GM23338 (cell line): ENCODE measurements around the gene BICDL1. TPM values are rescaled to one million over a fixed set of nuclear protein-coding genes. Genes with fewer than 3 reads are reported as not detected.

Experiments used
- ATAC-seq: fragments of 200-7000 bp; cut with Tn5 transposase; 3 replicates; pipeline ENCODE4 v1.9.1; 2020
- DNase-seq: peaks from one replicate; pipeline ENCODE4 v3.0.0-alpha.2; 2015; ENCODE audit warnings: low spot score
- H2AFZ ChIP-seq: fragments of 200-600 bp; sonication (generic); 2 replicates; pipeline ENCODE4 v1.8.0; 2016; ENCODE audit warnings: antibody characterized with exemption, mild to moderate bottlenecking, moderate library complexity
- H3F3A ChIP-seq: fragments of 200-600 bp; sonication (generic); replicated peaks from 2 replicates; pipeline ENCODE4 v1.8.0; 2017; ENCODE audit warnings: antibody characterized with exemption, mixed run types, low read depth
- H3K27ac ChIP-seq: fragments of 200-600 bp; sonication (generic); 2 replicates; pipeline ENCODE4 v1.6.1; 2016; ENCODE audit warnings: low read depth
- H3K27me3 ChIP-seq: fragments of 200-600 bp; sonication (generic); 2 replicates; pipeline ENCODE4 v1.8.0; 2016; ENCODE audit warnings: mild to moderate bottlenecking, mixed run types, moderate library complexity; ENCODE audit not compliant: insufficient read depth
- H3K36me3 ChIP-seq: fragments of 200-600 bp; sonication (generic); 2 replicates; pipeline ENCODE4 v1.8.0; 2016; ENCODE audit warnings: mild to moderate bottlenecking; ENCODE audit not compliant: insufficient read depth
- H3K4me1 ChIP-seq: fragments of 200-600 bp; sonication (generic); 2 replicates; pipeline ENCODE4 v1.8.0; 2016; ENCODE audit warnings: mild to moderate bottlenecking, moderate library complexity; ENCODE audit not compliant: insufficient read depth
- H3K4me2 ChIP-seq: fragments of 200-600 bp; sonication (generic); 2 replicates; pipeline ENCODE4 v1.7.1; 2017; ENCODE audit warnings: mixed run types
- H3K4me3 ChIP-seq: fragments of 200-600 bp; sonication (generic); 2 replicates; pipeline ENCODE4 v1.6.1; 2016; ENCODE audit warnings: mixed run types
- H3K79me2 ChIP-seq: fragments of 200-600 bp; sonication (generic); replicated peaks from 2 replicates; pipeline ENCODE4 v1.8.0; 2017; ENCODE audit warnings: mild to moderate bottlenecking; ENCODE audit not compliant: insufficient read depth
- H3K9me2 ChIP-seq: fragments of 200-600 bp; sonication (generic); 2 replicates; pipeline ENCODE4 v1.8.0; 2017; ENCODE audit not compliant: insufficient read depth
- H4K20me1 ChIP-seq: fragments of 200-600 bp; sonication (generic); replicated peaks from 2 replicates; pipeline ENCODE4 v1.8.0; 2017; ENCODE audit warnings: mild to moderate bottlenecking; ENCODE audit not compliant: insufficient read depth
- H3K27ac Mint-ChIP-seq: 2 replicates; pipeline ENCODE4 v1.8.0; 2020; ENCODE audit warnings: inconsistent platforms, mild to moderate bottlenecking, moderate library complexity, mixed read lengths
- H3K27me3 Mint-ChIP-seq: 3 replicates; pipeline ENCODE4 v1.8.0; 2022; ENCODE audit warnings: low read depth, mild to moderate bottlenecking, moderate library complexity, mixed read lengths, inconsistent platforms; ENCODE audit not compliant: insufficient read depth, poor library complexity
- H3K36me3 Mint-ChIP-seq: 3 replicates; pipeline ENCODE4 v1.8.0; 2021; ENCODE audit warnings: low read depth, mild to moderate bottlenecking, inconsistent platforms, moderate library complexity, mixed read lengths
- H3K4me1 Mint-ChIP-seq: 3 replicates; pipeline ENCODE4 v1.8.0; 2020; ENCODE audit warnings: mild to moderate bottlenecking, inconsistent platforms, mixed read lengths
- H3K4me3 Mint-ChIP-seq: 3 replicates; pipeline ENCODE4 v1.8.0; 2021; ENCODE audit warnings: moderate library complexity, mild to moderate bottlenecking, inconsistent platforms, mixed read lengths
- H3K9me3 Mint-ChIP-seq: 3 replicates; pipeline ENCODE4 v1.8.0; 2020; ENCODE audit warnings: moderate library complexity, mild to moderate bottlenecking, inconsistent platforms, mixed read lengths
- CREB1 ChIP-seq: fragments of 250-450 bp; sonication (Bioruptor Pico); IDR thresholded peaks from 2 replicates; pipeline ENCODE4 v1.5.0; 2020; ENCODE audit warnings: low read depth, mild to moderate bottlenecking, moderate library complexity
- EZH2 ChIP-seq: fragments of 200-600 bp; sonication (generic); IDR thresholded peaks from one replicate; pipeline ENCODE4 v1.8.0; 2017; ENCODE audit warnings: antibody characterized with exemption, mild to moderate bottlenecking, low read depth; ENCODE audit not compliant: unreplicated experiment
- EZH2phosphoT487 ChIP-seq: fragments of 200-600 bp; sonication (generic); IDR thresholded peaks from one replicate; pipeline ENCODE4 v1.8.1; 2018; ENCODE audit warnings: antibody characterized with exemption; ENCODE audit not compliant: unreplicated experiment
- JUNB ChIP-seq: IDR thresholded peaks from one replicate; pipeline ENCODE4 v1.6.1; 2016; ENCODE audit warnings: antibody characterized with exemption; ENCODE audit not compliant: unreplicated experiment
- NANOG ChIP-seq: IDR thresholded peaks from 2 replicates; pipeline ENCODE4 v1.6.1; 2016; ENCODE audit warnings: antibody characterized with exemption, borderline replicate concordance
- POLR2AphosphoS5 ChIP-seq: IDR thresholded peaks from 2 replicates; pipeline ENCODE4 v1.6.1; 2016; ENCODE audit warnings: antibody characterized with exemption, low read depth
- STAT1 ChIP-seq: IDR thresholded peaks from one replicate; pipeline ENCODE4 v1.6.1; 2016; ENCODE audit warnings: antibody characterized with exemption; ENCODE audit not compliant: unreplicated experiment
- ZNF114 ChIP-seq: fragments of 250-450 bp; sonication (Bioruptor Pico); IDR thresholded peaks from 2 replicates; pipeline ENCODE4 v1.5.0; 2020; ENCODE audit warnings: mild to moderate bottlenecking, moderate library complexity
- polyA plus RNA-seq: library from polyadenylated mRNA; unstranded; fragments of >200 nt; fragmentation: Nextera tagmentation; extraction: Ambion mirVana; gene quantifications from 2 replicates; pipeline ENCODE4 v1.2.1, GENCODE V29; 2016
- total RNA-seq: library from RNA; depleted of rRNA; stranded (reverse); fragments of >200 nt; shearing (Covaris generic); gene quantifications from 2 replicates; pipeline ENCODE4 v1.2.3, GENCODE V29; 2014
- TF ChIP-seq, protein P1 (sequence below): IDR thresholded peaks from one replicate; pipeline ENCODE4 v1.6.1; 2018; ENCODE audit warnings: antibody characterized with exemption; ENCODE audit not compliant: unreplicated experiment
- TF ChIP-seq, protein P2 (sequence below): IDR thresholded peaks from 2 replicates; pipeline ENCODE4 v1.6.1; 2016; ENCODE audit warnings: antibody characterized with exemption
- TF ChIP-seq, protein P3 (sequence below), 2 experiments: fragments of 200-600 bp in 1 of 2; sonication (generic) in 1 of 2; conservative IDR thresholded peaks; 2 replicates each; pipeline versions ENCODE4 v1.5.1 to v1.6.1; 2016 to 2017; ENCODE audit warnings: antibody characterized with exemption in 2 of 2, low read depth in 2 of 2, mild to moderate bottlenecking in 2 of 2, moderate library complexity in 1 of 2
- TF ChIP-seq, protein P4 (sequence below): fragments of 250-450 bp; sonication (Bioruptor Pico); IDR thresholded peaks from 2 replicates; pipeline ENCODE4 v1.5.0; 2020; ENCODE audit warnings: mild to moderate bottlenecking, moderate library complexity

BICDL1 gene
- total and polyA plus RNA-seq, 2 experiments from 2014 or later = 14.0 to 25.7 TPM

DNA sequence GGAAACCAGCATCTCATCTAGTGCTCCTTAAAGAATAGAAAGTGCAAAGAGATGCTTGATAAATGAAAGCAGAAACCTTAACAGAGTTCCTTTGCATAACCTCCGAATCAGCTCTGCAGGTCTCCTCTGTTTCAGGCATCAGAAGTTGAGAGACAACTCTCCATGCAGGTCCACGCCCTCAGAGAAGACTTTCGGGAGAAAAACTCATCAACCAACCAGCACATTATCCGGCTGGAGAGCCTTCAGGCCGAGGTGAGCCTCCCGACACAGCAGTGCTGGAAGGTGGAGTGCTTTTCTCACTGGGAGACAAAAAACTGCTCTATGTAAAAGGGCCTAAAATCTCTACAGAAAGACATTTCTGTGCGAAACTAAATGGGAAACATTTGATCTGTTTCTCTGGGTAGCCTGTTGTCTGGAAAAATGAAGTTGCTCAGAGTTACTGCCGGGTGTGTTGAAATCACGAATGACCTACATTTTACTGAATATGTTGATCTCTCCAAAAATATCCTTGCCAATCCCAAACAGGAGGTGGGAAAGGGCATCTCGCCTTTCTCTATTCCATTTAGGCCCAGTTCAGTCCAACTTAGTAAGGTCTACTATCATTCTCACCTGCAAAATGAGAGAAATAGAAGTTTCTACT lies 72.7 kb downstream of the BICDL1 start:
- H3K4me2 ChIP-seq = no peak overlapping the region

More for the DNA sequence above, 72.7 kb downstream of the BICDL1 start:
- no peak for DNase-seq
- Mint-ChIP-seq H3K4me3 (no peak overlapping the region), H3K36me3 (no peaks in the 10 kb centered on the region), H3K27me3 (peaks cover 7% of the 10 kb centered on the region), H3K9me3 (no peaks in the 10 kb centered on the region), H3K4me1 (peaks cover 9% of the 10 kb centered on the region), H3K27ac (no peak overlapping the region)
- H3K4me3 ChIP-seq = no peak overlapping the region
- no peaks in the 10 kb centered on the region for H3K27me3 ChIP-seq
- H3K9me2 ChIP-seq = no peaks in the 10 kb centered on the region
- H4K20me1 ChIP-seq = no peaks in the 10 kb centered on the region; the same call in 1 of the 2 replicates
- ATAC-seq = no peak
- TF ChIP-seq EZH2 = no peak
- TF ChIP-seq JUNB = no peak
- TF ChIP-seq ZNF114 (CRISPR knock-in tag) = no peak
- no peak for TF ChIP-seq NANOG
- TF ChIP-seq, protein P1, sequence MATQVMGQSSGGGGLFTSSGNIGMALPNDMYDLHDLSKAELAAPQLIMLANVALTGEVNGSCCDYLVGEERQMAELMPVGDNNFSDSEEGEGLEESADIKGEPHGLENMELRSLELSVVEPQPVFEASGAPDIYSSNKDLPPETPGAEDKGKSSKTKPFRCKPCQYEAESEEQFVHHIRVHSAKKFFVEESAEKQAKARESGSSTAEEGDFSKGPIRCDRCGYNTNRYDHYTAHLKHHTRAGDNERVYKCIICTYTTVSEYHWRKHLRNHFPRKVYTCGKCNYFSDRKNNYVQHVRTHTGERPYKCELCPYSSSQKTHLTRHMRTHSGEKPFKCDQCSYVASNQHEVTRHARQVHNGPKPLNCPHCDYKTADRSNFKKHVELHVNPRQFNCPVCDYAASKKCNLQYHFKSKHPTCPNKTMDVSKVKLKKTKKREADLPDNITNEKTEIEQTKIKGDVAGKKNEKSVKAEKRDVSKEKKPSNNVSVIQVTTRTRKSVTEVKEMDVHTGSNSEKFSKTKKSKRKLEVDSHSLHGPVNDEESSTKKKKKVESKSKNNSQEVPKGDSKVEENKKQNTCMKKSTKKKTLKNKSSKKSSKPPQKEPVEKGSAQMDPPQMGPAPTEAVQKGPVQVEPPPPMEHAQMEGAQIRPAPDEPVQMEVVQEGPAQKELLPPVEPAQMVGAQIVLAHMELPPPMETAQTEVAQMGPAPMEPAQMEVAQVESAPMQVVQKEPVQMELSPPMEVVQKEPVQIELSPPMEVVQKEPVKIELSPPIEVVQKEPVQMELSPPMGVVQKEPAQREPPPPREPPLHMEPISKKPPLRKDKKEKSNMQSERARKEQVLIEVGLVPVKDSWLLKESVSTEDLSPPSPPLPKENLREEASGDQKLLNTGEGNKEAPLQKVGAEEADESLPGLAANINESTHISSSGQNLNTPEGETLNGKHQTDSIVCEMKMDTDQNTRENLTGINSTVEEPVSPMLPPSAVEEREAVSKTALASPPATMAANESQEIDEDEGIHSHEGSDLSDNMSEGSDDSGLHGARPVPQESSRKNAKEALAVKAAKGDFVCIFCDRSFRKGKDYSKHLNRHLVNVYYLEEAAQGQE = no peak
- TF ChIP-seq, protein P2, sequence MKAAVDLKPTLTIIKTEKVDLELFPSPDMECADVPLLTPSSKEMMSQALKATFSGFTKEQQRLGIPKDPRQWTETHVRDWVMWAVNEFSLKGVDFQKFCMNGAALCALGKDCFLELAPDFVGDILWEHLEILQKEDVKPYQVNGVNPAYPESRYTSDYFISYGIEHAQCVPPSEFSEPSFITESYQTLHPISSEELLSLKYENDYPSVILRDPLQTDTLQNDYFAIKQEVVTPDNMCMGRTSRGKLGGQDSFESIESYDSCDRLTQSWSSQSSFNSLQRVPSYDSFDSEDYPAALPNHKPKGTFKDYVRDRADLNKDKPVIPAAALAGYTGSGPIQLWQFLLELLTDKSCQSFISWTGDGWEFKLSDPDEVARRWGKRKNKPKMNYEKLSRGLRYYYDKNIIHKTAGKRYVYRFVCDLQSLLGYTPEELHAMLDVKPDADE = no peak
- TF ChIP-seq, protein P3, sequence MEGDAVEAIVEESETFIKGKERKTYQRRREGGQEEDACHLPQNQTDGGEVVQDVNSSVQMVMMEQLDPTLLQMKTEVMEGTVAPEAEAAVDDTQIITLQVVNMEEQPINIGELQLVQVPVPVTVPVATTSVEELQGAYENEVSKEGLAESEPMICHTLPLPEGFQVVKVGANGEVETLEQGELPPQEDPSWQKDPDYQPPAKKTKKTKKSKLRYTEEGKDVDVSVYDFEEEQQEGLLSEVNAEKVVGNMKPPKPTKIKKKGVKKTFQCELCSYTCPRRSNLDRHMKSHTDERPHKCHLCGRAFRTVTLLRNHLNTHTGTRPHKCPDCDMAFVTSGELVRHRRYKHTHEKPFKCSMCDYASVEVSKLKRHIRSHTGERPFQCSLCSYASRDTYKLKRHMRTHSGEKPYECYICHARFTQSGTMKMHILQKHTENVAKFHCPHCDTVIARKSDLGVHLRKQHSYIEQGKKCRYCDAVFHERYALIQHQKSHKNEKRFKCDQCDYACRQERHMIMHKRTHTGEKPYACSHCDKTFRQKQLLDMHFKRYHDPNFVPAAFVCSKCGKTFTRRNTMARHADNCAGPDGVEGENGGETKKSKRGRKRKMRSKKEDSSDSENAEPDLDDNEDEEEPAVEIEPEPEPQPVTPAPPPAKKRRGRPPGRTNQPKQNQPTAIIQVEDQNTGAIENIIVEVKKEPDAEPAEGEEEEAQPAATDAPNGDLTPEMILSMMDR (conservative IDR thresholded peaks at IDR 0.05; ENCODE audit: low read depth in 2 of 2) = no peak
- no peak for TF ChIP-seq POLR2AphosphoS5
- TF ChIP-seq CREB1 = no peak
- TF ChIP-seq EZH2phosphoT487 = no peak
- TF ChIP-seq, protein P4, sequence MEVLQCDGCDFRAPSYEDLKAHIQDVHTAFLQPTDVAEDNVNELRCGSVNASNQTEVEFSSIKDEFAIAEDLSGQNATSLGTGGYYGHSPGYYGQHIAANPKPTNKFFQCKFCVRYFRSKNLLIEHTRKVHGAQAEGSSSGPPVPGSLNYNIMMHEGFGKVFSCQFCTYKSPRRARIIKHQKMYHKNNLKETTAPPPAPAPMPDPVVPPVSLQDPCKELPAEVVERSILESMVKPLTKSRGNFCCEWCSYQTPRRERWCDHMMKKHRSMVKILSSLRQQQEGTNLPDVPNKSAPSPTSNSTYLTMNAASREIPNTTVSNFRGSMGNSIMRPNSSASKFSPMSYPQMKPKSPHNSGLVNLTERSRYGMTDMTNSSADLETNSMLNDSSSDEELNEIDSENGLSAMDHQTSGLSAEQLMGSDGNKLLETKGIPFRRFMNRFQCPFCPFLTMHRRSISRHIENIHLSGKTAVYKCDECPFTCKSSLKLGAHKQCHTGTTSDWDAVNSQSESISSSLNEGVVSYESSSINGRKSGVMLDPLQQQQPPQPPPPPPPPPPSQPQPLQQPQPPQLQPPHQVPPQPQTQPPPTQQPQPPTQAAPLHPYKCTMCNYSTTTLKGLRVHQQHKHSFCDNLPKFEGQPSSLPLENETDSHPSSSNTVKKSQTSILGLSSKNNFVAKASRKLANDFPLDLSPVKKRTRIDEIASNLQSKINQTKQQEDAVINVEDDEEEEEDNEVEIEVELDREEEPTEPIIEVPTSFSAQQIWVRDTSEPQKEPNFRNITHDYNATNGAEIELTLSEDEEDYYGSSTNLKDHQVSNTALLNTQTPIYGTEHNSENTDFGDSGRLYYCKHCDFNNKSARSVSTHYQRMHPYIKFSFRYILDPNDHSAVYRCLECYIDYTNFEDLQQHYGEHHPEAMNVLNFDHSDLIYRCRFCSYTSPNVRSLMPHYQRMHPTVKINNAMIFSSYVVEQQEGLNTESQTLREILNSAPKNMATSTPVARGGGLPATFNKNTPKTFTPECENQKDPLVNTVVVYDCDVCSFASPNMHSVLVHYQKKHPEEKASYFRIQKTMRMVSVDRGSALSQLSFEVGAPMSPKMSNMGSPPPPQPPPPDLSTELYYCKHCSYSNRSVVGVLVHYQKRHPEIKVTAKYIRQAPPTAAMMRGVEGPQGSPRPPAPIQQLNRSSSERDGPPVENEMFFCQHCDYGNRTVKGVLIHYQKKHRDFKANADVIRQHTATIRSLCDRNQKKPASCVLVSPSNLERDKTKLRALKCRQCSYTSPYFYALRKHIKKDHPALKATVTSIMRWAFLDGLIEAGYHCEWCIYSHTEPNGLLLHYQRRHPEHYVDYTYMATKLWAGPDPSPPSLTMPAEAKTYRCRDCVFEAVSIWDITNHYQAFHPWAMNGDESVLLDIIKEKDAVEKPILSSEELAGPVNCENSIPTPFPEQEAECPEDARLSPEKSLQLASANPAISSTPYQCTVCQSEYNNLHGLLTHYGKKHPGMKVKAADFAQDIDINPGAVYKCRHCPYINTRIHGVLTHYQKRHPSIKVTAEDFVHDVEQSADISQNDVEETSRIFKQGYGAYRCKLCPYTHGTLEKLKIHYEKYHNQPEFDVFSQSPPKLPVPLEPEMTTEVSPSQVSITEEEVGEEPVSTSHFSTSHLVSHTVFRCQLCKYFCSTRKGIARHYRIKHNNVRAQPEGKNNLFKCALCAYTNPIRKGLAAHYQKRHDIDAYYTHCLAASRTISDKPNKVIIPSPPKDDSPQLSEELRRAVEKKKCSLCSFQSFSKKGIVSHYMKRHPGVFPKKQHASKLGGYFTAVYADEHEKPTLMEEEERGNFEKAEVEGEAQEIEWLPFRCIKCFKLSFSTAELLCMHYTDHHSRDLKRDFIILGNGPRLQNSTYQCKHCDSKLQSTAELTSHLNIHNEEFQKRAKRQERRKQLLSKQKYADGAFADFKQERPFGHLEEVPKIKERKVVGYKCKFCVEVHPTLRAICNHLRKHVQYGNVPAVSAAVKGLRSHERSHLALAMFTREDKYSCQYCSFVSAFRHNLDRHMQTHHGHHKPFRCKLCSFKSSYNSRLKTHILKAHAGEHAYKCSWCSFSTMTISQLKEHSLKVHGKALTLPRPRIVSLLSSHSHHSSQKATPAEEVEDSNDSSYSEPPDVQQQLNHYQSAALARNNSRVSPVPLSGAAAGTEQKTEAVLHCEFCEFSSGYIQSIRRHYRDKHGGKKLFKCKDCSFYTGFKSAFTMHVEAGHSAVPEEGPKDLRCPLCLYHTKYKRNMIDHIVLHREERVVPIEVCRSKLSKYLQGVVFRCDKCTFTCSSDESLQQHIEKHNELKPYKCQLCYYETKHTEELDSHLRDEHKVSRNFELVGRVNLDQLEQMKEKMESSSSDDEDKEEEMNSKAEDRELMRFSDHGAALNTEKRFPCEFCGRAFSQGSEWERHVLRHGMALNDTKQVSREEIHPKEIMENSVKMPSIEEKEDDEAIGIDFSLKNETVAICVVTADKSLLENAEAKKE = no peak
- TF ChIP-seq STAT1 = no peak
- no peak overlapping the region; the same call in 1 of the 2 replicates for H3K27ac ChIP-seq
- H3K36me3 ChIP-seq = no peaks in the 10 kb centered on the region
- H3F3A ChIP-seq = no peaks in the 10 kb centered on the region
- no peaks in the 10 kb centered on the region for H3K4me1 ChIP-seq
- no peak overlapping the region for H2AFZ ChIP-seq
- H3K79me2 ChIP-seq = no peaks in the 10 kb centered on the region
